ENCODE data around the gene ATXN7L1.
"Not testable (repeated sequence)": the region's sequence is repeated elsewhere in the genome, so short reads cannot be mapped to it uniquely, and the experiment has no call there.

ATXN7L1 gene

GRCh38 chr7:105854498-105854897 is 21.9 kb downstream of the ATXN7L1 start:
- no peak for DNase-seq

GRCh38 chr7:105853931-105854419 is 22.4 kb downstream of the ATXN7L1 start:
- no peak for DNase-seq

GRCh38 chr7:105851064-105851463 is 25.3 kb downstream of the ATXN7L1 start:
- no peak for DNase-seq

GRCh38 chr7:105849122-105849855 is 27.1 kb downstream of the ATXN7L1 start:
- no peak for DNase-seq

GRCh38 chr7:105846404-105846803 is 30.0 kb downstream of the ATXN7L1 start:
- DNase-seq, result no peak

- not testable (repeated sequence) for DNase-seq
Measured at GRCh38 chr7:105844681-105845080, 31.7 kb downstream of the ATXN7L1 start.

- DNase-seq, result no peak
Measured at GRCh38 chr7:105841866-105842265, 34.5 kb downstream of the ATXN7L1 start.

GRCh38 chr7:105840981-105841749 is 35.2 kb downstream of the ATXN7L1 start:
- DNase-seq, result no peak

- DNase-seq, result no peak
Measured at GRCh38 chr7:105839266-105839665, 37.1 kb downstream of the ATXN7L1 start.

GRCh38 chr7:105838627-105839231 is 37.7 kb downstream of the ATXN7L1 start:
- no peak for DNase-seq

- no peak for DNase-seq
Measured at GRCh38 chr7:105837765-105838626, 38.4 kb downstream of the ATXN7L1 start.

GRCh38 chr7:105835441-105835840 is 41.0 kb downstream of the ATXN7L1 start:
- no peak for DNase-seq

GRCh38 chr7:105831824-105832535 is 44.4 kb downstream of the ATXN7L1 start:
- no peak for DNase-seq

- DNase-seq, result no peak
Measured at GRCh38 chr7:105831302-105831620, 45.1 kb downstream of the ATXN7L1 start.

- no peak for DNase-seq
Measured at GRCh38 chr7:105830405-105831301, 45.7 kb downstream of the ATXN7L1 start.

GRCh38 chr7:105829681-105830322 is 46.6 kb downstream of the ATXN7L1 start:
- DNase-seq, result no peak

- DNase-seq, result no peak
Measured at GRCh38 chr7:105828141-105828540, 48.3 kb downstream of the ATXN7L1 start.

- no peak for DNase-seq
Measured at GRCh38 chr7:105827151-105827875, 49.1 kb downstream of the ATXN7L1 start.

- DNase-seq, result no peak
Measured at GRCh38 chr7:105826143-105826542, 50.3 kb downstream of the ATXN7L1 start.

- DNase-seq, result no peak
Measured at GRCh38 chr7:105825371-105825770, 51.0 kb downstream of the ATXN7L1 start.
